Non-pigmented ciliary epithelial cell (primary cell): ENCODE measurements around the gene PAIP1.
"Not testable (repeated sequence)": the region's sequence is repeated elsewhere in the genome, so short reads cannot be mapped to it uniquely, and the experiment has no call there.

Experiments
- DNase-seq: peaks from one replicate; pipeline ENCODE4 v3.0.0-alpha.2; 2010; ENCODE audit warnings: low read depth

PAIP1 gene

GRCh38 chr5:43570450-43571158, 13.7 kb upstream of the PAIP1 start:
- DNase-seq, result no peak

GRCh38 chr5:43569236-43569746, 12.4 kb upstream of the PAIP1 start:
- DNase-seq, result no peak

GRCh38 chr5:43567967-43568366, 11.1 kb upstream of the PAIP1 start:
- no peak for DNase-seq

GRCh38 chr5:43565043-43565442, 8.2 kb upstream of the PAIP1 start:
- DNase-seq, result no peak

- no peak for DNase-seq
Observed at GRCh38 chr5:43564289-43564850, 7.5 kb upstream of the PAIP1 start.

GRCh38 chr5:43563321-43563720, 6.4 kb upstream of the PAIP1 start:
- no peak for DNase-seq

GRCh38 chr5:43561356-43561755, 4.5 kb upstream of the PAIP1 start:
- DNase-seq, result no peak

- no peak for DNase-seq
Observed at GRCh38 chr5:43560128-43560527, 3.3 kb upstream of the PAIP1 start.

- not testable (repeated sequence) for DNase-seq
Observed at GRCh38 chr5:43556607-43556856, 345 bp downstream of the PAIP1 start.

- no peak for DNase-seq
Observed at GRCh38 chr5:43555895-43556606, 826 bp downstream of the PAIP1 start.

- no peak for DNase-seq
Observed at GRCh38 chr5:43554497-43554896, 2.4 kb downstream of the PAIP1 start.

- no peak for DNase-seq
Observed at GRCh38 chr5:43553381-43553780, 3.5 kb downstream of the PAIP1 start.

GRCh38 chr5:43551731-43552130, 5.1 kb downstream of the PAIP1 start:
- DNase-seq, result no peak

- not testable (repeated sequence) for DNase-seq
Observed at GRCh38 chr5:43549272-43549671, 7.6 kb downstream of the PAIP1 start.

GRCh38 chr5:43548358-43548757, 8.5 kb downstream of the PAIP1 start:
- no peak for DNase-seq

GRCh38 chr5:43547532-43547931, 9.3 kb downstream of the PAIP1 start:
- DNase-seq, result no peak

- DNase-seq, result no peak
Observed at GRCh38 chr5:43543434-43543833, 13.4 kb downstream of the PAIP1 start.

GRCh38 chr5:43540746-43541145, 16.1 kb downstream of the PAIP1 start:
- DNase-seq, result no peak

- no peak for DNase-seq
Observed at GRCh38 chr5:43536972-43537371, 19.9 kb downstream of the PAIP1 start.

- DNase-seq, result no peak
Observed at GRCh38 chr5:43533646-43534045, 23.2 kb downstream of the PAIP1 start.

- DNase-seq, result no peak
Observed at GRCh38 chr5:43530648-43531047, 26.2 kb downstream of the PAIP1 start.

- no peak for DNase-seq
Observed at GRCh38 chr5:43523662-43524072, 33.2 kb downstream of the PAIP1 start.

GRCh38 chr5:43520615-43521014, 36.3 kb downstream of the PAIP1 start:
- DNase-seq, result no peak

GRCh38 chr5:43515678-43516048, 41.2 kb downstream of the PAIP1 start:
- no peak for DNase-seq
